Choroid plexus epithelial cell (primary cell): ENCODE measurements around the gene CDS1.
"Not testable (repeated sequence)": the region's sequence is repeated elsewhere in the genome, so short reads cannot be mapped to it uniquely, and the experiment has no call there.

Source experiments
- DNase-seq: peaks from one replicate; pipeline ENCODE4 v3.0.0-alpha.2; 2010; ENCODE audit warnings: low read depth
- H3K4me3 ChIP-seq: 2 replicates; pipeline ENCODE4 v1.5.1; 2011; ENCODE audit warnings: low read depth, mild to moderate bottlenecking, control low read depth, low read length, moderate library complexity
- TF ChIP-seq, protein P1 (sequence below): conservative IDR thresholded peaks from 2 replicates; pipeline ENCODE4 v1.5.1; 2011; ENCODE audit warnings: low read depth, mild to moderate bottlenecking, control low read depth, inconsistent platforms, low read length, moderate library complexity

The CDS1 gene

DNA sequence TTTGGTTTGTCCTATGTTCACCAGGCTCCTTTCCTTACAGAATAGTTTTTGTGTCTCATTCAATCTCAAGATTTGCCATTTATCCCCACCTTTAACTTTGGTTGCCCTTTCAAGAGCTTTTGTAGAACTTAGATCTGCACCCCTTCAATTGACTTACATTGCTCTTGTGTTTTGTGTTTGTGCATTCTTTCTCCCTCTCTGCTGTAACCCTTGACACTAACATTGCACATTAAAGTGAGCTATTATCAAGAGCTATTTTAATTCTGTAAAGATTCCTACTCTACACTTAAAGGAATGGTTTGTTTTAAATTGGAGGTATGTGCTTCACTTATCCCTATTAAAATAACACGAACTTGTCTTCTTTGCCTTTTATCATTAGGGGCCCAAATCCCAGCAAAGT is 65.3 kb downstream of the CDS1 start:
- DNase-seq = no peak
- TF ChIP-seq, protein P1, sequence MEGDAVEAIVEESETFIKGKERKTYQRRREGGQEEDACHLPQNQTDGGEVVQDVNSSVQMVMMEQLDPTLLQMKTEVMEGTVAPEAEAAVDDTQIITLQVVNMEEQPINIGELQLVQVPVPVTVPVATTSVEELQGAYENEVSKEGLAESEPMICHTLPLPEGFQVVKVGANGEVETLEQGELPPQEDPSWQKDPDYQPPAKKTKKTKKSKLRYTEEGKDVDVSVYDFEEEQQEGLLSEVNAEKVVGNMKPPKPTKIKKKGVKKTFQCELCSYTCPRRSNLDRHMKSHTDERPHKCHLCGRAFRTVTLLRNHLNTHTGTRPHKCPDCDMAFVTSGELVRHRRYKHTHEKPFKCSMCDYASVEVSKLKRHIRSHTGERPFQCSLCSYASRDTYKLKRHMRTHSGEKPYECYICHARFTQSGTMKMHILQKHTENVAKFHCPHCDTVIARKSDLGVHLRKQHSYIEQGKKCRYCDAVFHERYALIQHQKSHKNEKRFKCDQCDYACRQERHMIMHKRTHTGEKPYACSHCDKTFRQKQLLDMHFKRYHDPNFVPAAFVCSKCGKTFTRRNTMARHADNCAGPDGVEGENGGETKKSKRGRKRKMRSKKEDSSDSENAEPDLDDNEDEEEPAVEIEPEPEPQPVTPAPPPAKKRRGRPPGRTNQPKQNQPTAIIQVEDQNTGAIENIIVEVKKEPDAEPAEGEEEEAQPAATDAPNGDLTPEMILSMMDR = no peak
- no peak overlapping the region for H3K4me3 ChIP-seq

DNA sequence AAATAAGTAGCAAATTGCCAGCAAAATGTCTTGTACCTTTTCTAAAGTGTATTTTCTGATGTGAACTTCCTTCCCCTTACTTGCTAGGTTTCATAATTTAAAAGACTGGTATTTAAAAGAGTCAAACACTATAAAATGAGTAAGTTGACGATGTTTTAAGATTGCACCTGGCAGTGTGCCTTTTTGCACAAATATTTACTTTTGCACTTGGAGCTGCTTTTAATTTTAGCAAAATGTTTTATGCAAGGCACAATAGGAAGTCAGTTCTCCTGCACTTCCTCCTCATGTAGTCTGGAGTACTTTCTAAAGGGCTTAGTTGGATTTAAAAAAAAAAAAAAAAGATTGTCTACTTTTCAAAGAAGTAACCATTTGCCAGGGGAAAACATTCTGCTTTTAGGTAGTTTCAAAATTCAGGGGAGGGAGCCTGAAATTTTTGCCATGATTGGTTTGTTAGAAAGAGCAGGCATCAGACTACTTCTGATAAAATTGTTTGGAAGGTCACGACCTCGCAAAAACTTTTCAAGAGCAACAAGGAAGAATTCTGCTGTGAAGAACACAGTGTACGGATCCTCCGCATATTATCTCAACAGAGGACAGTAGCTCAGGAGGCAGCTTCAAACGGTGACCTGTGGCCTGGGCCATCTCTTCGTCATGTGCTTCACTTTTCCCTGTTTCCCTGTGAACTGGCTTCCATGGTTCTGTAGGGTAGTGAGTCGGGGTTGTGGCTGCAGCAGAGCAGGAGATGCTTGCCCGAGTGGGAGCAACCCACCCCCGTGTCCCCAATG is 66.1 kb downstream of the CDS1 start:
- no peak overlapping the region for H3K4me3 ChIP-seq
- DNase-seq = no peak
- TF ChIP-seq, protein P1 = no peak

DNA sequence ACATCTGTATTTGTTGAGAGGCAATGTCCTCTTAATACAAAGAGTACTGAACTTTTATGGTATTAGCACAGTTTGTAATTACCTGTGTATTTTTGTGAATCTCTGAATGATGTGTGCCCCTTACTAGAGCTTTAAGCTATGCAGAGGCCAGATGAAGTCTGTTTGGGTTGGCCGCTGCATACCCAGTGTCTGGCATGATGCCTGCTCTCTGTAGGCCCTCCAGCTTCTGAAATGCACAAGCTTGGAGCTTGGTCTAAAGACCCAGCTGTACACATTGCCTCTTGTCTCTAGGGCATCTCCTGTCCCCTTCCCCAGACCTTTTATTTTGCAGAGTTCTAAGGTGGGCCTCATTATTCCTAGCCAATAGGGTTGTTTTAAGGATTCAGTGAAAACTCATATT is 68.6 kb downstream of the CDS1 start:
- peak; percentile 35 for DNase-seq
- TF ChIP-seq, protein P1 = no peak
- H3K4me3 ChIP-seq = no peak overlapping the region

DNA sequence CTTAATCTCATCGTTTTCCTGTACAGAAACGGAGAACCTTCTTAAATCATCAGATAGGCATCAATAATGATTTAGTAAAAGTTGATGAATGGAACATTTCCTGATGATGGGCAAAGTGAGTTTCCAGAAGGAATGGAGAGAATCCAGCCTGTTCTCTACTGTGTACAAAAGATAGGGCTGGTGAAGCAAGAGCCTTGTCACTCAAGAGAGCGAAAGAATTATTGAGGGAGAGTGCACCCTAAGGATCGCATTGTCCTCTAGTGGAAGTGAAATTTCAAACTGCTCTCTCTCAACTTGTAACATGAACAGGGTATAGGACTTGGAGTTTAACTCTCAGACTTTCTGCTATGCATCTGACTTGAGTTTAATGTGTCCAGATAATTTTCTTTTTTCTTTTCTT is 69.6 kb downstream of the CDS1 start:
- DNase-seq = no peak
- TF ChIP-seq, protein P1 = no peak
- H3K4me3 ChIP-seq = no peak overlapping the region

DNA sequence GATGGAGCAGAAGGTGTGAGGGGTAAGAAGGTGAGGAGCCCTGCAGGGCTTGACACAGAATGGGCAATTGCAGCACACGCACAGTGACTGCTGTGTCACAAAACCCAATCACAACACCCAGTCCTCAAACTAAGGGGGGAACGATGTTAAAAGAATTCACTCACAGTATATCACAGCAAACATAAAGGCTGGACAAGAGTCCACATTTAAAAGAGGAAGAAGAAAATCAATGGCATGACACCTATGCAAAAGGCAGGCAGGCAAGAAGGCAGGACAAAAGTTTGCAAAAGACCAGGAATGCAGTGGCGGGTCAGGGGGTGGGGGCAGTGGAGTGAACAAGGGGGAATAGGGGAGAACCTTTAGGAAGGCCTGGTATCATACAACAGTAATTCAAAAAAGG is 77.7 kb downstream of the CDS1 start:
- TF ChIP-seq, protein P1 = no peak
- no peak overlapping the region for H3K4me3 ChIP-seq
- no peak for DNase-seq

DNA sequence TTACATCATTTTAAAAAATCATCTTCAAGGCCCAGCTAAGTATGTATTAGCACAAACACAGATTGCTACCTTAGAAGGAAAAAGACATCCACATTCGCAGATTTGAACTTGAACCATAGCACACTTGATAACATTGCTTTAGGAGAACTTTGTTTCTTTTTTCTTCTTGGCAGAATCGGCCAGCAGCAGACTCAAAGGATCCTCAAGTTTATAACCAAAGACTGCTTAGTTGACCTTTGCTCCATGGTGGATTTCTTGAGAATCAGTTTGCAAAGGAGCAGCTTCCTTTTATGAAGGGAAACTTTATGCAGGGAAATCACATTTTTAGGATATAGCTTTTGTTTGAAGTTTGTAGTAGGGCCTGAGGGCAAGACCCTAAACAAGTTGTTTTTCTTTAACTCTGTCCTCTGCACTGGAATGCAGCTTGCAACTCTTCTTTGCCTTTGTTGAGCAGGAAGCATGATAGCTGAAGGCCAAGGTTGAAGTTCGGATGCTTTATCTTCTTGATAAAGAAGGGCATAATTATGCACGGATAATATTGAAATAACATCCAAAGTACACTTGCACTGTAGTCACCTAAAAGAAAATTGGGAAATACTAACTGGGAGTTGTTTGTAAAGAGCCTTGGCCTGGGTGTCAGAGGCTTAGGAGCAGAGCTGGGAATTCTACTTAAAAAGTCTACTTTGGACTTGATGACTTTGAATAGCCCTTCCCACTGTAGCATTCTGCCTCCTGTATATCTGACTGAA is 78.4 kb downstream of the CDS1 start:
- no peak for DNase-seq
- TF ChIP-seq, protein P1 = no peak

DNA sequence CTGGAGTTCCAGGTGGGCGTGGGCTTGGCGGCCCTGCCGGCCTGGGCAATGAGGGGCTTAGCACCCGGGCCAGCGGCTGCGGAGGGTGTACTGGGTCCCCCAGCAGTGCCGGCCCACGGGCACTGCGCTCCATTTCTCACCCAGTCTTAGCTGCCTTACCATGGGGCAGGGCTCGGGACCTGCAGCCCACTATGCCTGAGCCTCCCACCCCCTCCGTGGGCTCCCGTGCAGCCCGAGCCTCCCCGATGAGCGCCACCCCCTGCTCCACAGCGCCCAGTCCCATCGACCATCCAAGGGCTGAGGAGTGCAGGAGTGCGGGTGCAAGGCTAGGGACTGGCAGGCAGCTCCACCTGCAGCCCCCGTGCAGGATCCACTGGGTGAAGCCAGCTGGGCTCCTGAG is 81.8 kb downstream of the CDS1 start:
- not testable (repeated sequence) for DNase-seq, H3K4me3 ChIP-seq

More for the DNA sequence above, 78.4 kb downstream of the CDS1 start:
- H3K4me3 ChIP-seq = no peak overlapping the region
